HG03039 (cell line): ENCODE data around the gene ITGB3BP.
"Not testable (repeated sequence)": the region's sequence is repeated elsewhere in the genome, so short reads cannot be mapped to it uniquely, and the experiment has no call there.

Experiments
- ATAC-seq: cut with Tn5 transposase; IDR thresholded peaks from one replicate; pipeline ENCODE4 v1.9.1; 2021; ENCODE audit warnings: mild to moderate bottlenecking, moderate library complexity; ENCODE audit not compliant: unreplicated experiment

The ITGB3BP gene, protein sequence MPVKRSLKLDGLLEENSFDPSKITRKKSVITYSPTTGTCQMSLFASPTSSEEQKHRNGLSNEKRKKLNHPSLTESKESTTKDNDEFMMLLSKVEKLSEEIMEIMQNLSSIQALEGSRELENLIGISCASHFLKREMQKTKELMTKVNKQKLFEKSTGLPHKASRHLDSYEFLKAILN

GRCh38 chr1:63522891-63523728 lies at the start of gene ITGB3BP, which contains the start of gene EFCAB7:
Gene ITGB3BP (minus strand): TSS chr1:63523225. CDS start chr1:63523133, 92 bp downstream.
Gene EFCAB7 (plus strand): TSS chr1:63523525. CDS start chr1:63525573, 2,048 bp downstream.
- ATAC-seq = peak; percentile 93

- ATAC-seq = not testable (repeated sequence)
Observed at GRCh38 chr1:63572686-63573085, 49.7 kb upstream of the ITGB3BP start.

GRCh38 chr1:63569640-63570316 lies 46.8 kb upstream of the ITGB3BP start:
- ATAC-seq = no peak

- no peak for ATAC-seq
Observed at GRCh38 chr1:63569068-63569467, 46.0 kb upstream of the ITGB3BP start.

- no peak for ATAC-seq
Observed at GRCh38 chr1:63563745-63564144, 40.7 kb upstream of the ITGB3BP start.

DNA sequence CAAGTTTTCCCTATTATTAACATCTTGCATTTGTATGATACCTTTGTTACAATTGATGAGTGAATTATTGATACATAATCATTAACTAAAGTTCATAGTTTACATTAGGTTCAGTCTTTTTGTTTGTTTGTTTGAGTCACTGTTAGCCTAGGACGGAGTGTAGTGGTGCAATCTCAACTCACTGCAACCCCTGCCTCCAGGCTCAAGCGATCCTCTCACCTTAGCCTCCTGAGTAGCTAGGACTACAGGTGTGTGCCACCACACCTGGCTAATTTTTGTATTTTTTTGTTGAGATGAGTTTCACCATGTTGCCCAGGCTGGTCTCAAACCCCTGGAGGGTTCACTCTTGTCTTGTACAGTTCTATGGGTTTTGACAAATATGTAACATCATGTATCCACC lies 36.3 kb upstream of the ITGB3BP start:
- no peak for ATAC-seq

- ATAC-seq = no peak
Observed at GRCh38 chr1:63557365-63557987, 34.5 kb upstream of the ITGB3BP start.

DNA sequence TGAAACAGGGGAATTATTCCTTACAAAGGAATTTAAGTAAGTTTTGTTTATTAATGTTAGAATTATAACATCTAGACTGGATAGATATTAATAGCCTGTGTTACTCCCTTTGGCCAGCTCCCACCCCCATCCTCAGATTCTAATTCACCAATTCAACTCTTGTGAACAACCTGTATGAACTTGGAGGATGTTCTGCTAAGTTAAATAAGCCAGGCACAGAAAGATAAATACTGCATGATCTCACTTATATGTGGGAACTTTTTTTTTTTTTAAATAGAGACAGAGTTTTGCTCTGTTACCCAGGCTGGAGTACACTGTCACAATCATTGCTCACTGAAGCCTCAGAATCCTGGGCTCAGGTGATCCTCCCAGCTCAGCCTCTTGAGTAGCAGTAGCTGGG lies 32.5 kb upstream of the ITGB3BP start:
- no peak for ATAC-seq

DNA sequence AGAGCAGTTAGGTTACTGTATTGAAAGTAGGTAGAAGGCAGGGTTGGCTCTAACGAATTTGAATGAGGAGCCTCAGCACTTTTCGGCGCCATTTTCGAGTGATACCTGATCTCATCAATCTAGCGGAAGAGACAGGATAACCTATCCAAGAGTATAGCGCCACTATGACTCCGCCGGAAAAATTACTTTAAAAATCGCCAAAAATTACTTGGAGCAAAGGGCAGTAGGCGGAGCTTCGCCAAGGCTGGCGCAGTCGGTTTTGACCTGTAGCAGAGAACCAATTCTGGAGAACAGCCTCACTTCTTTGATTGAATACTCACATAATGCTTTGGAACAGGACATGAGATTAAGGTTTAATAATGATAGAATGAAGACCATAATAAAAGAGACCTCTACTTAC lies 25.9 kb upstream of the ITGB3BP start:
- ATAC-seq = no peak

DNA sequence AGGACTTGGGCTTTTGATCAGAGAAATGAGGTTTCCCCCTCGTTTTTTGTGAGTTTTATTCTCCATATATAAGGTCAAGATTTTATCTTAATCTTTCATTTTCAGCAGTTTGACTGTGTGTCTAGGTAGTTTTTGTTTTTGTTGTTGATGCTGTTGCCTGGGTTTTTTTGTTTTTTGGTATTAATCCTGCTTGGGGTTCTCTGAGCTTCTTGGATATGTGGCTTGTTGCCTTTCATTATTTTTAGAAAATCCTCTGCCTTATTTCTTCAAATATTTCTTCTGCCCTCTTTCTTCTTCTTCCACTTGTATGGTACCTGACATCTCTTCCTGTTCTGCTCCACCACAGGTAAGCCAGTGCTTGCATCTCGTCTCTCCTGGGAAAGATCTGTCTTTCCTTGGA lies 25.3 kb upstream of the ITGB3BP start:
- ATAC-seq = no peak

- no peak for ATAC-seq
Observed at GRCh38 chr1:63547621-63548294, 24.7 kb upstream of the ITGB3BP start.

GRCh38 chr1:63545780-63546179 lies 22.8 kb upstream of the ITGB3BP start:
- ATAC-seq = no peak

DNA sequence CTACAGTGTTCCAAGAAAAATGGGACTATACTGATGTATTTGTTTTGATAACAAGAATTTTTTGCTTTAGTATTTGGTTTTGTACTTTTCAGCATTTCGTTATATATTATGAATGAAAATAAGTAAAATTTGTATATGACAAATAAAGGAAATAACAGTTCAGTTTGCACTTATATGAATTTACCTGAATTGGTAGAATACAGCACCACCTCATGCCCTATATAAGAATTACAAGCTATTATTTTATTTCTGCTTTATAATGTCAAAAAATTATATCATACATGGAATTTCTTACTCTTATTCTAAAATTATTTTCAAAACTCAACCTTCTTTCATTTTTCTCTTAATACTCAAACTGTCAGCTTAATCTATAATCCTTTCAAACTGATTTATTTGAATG lies 14.9 kb upstream of the ITGB3BP start:
- ATAC-seq = no peak

GRCh38 chr1:63537006-63537405 lies 14.0 kb upstream of the ITGB3BP start:
- ATAC-seq = no peak

DNA sequence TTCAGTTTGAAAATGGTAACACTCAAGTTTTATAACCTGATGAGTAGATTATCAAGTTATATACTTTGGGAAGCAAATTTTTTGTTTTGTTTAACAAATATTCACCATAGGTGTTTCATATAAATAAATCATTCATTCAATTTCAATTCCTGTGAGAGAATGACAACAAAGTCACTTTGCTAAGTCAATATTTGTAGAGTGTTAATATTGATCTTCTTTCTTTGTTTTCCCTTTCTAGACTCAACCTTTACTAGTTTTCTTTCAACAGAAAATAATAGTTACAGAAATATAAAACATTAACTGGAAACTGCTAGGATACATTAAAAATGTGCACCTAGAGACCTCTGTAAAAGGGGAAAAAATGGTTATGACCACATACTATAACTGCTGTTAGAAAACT lies 11.4 kb upstream of the ITGB3BP start:
- no peak for ATAC-seq

GRCh38 chr1:63533931-63534330 lies 10.9 kb upstream of the ITGB3BP start:
- no peak for ATAC-seq

GRCh38 chr1:63532727-63533126 lies 9.7 kb upstream of the ITGB3BP start:
- ATAC-seq = no peak

- no peak for ATAC-seq
Observed at GRCh38 chr1:63524201-63524600, 1.2 kb upstream of the ITGB3BP start.

DNA sequence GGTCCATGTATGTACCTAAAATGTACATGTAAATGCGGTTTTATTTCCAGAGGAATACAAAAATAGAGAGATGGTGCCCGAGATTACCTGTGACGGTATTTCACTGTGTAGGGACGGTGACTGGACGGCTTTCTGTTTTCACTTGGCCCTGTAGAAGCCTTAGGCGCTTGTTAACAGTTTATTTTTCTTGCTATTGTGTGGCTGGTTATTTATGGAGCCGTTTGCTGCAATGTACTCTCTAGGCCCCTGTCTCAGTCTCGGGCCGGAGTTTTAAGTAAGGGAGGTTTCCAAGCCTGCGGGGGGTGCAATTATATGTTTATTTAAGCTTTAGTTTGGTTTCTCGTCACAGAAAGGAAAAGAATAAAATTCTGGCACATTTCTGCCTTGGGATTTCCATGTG lies 713 bp upstream of the ITGB3BP start:
- peak; percentile 6 for ATAC-seq

GRCh38 chr1:63516629-63517028 lies 6.4 kb downstream of the ITGB3BP start:
- no peak for ATAC-seq

DNA sequence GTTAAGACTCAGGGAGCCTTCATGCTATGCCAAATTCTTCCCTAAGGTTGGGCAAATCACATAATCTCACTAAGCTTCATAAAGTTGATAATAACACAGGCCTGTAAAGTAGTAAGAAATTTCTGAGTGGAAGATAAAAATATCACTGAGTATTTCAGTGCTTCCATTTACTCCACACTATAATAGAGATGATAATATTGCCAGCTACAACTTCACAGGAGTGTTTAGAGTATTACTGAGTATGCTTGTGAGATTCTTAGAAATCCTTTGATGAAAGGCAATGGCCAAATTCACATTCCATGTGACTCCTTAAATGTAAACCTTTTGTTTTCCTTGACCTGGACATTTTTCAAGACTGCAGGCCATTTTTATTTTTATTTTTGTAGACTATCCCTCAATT lies 10.4 kb downstream of the ITGB3BP start:
- no peak for ATAC-seq
